HG03378 (cell line): ENCODE measurements around the gene SYT17.

Source experiments
- ATAC-seq: cut with Tn5 transposase; IDR thresholded peaks from one replicate; pipeline ENCODE4 v1.9.1; 2021; ENCODE audit warnings: mild to moderate bottlenecking, moderate library complexity; ENCODE audit not compliant: unreplicated experiment

The SYT17 gene, protein sequence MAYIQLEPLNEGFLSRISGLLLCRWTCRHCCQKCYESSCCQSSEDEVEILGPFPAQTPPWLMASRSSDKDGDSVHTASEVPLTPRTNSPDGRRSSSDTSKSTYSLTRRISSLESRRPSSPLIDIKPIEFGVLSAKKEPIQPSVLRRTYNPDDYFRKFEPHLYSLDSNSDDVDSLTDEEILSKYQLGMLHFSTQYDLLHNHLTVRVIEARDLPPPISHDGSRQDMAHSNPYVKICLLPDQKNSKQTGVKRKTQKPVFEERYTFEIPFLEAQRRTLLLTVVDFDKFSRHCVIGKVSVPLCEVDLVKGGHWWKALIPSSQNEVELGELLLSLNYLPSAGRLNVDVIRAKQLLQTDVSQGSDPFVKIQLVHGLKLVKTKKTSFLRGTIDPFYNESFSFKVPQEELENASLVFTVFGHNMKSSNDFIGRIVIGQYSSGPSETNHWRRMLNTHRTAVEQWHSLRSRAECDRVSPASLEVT

DNA sequence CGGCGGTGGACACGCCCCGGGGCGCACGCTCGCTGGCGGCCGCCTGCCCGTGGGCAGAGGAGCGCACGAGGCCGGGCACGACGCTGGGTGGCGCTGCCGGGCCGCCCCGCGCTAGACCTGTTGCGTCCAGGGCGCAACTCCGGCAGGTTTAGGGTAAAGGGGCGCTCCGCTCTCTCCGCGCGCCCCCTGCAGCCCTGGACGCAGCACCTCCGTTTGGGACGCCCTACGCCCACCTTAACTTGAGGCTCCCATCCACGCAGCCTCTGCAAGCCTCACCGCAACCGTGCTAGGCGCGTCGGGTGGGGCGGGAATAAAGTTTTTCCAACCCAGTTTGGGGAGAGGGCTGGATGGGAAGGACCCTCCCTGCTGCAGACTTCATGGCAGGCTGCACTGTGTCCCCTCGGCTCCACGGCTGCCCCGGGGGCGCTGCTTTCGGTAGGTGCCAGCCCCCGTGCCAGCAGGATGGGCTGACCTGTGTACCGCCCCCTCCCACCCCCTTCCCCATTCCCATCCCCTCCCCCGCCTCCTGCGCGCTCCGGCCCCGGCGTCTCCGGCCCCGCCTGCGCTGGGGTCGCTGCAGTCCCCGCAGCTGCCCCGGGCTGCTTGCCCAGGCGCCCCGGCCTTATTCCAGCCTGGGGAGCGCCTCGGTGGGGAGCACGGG, at the start of gene SYT17:
Gene SYT17, plus strand, starts transcription at position 531 of the 661 bp plus-strand sequence. CDS start 407 bp downstream, outside the sequence.
- no peak for ATAC-seq

DNA sequence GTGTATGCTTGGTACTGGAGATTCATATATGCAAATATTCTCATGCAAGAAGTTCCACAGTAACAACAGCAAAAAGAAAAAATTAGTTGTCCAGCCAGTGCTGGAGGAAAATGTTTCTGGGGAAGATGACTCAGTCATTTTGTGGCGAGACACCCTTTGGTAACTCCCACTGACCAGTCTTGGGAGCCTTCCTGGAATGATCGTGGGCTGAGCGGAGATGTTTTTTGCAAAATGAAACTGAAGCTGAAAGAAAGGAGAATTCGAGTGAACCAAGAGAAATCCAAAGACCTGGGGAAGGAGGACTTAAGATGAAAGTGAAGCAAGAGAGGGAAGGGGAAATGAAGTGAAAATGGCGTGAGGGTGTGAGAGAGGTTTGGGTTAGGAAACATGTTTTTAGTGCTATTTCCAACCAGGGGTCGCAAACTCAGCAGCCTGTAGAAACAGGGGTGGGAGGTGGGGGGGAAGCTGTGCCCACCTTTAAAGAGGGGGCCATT, 49.1 kb upstream of the SYT17 start:
- no peak for ATAC-seq

DNA sequence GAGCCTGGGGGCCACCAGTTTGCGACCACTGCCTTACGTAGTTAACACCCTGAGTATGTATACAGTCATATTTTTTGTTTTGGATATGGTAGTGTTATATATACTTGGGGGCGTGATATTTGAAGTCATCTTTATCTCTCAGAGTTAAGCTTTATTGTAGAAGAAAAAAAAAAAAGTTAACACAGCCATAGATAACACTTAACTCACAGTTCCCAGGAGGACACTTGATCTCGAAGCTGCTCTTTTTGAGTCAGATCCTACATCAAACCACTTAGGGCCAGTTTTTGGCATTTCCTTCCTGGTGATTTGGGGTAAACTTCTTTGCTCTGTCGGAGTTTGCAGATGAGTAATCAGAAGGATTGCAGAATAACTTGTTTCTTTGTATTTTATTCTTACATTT, 48.5 kb upstream of the SYT17 start:
- no peak for ATAC-seq

DNA sequence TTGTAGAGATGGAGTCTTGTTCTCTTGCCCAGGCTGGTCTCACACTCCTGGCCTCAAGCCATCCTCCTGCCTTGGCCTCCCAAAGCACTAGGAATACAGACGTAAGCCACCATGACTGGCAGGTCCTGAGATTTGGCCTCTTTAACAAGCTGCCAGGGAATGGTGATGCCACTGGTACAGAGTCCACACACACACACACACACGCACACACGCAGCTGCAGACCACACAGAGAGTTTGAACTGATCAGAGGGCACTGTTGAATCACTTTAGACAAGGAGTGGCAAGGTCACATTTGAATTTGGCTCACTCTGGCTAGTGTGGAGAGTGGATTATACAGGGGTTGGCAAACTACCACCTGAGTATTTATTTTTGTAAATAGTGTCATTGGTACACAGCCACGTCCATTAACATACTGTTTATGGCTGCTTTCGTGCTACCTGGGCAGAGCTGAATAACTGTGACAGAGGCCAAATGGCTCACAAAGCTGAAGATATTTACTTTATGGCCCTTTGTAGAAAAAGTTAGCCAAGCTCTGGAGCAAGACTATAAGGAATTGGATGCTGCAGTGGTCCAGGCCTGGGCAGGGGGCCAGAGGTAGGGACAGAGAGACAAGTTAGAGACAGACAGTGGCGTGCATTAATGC, 44.4 kb upstream of the SYT17 start:
- no peak for ATAC-seq

DNA sequence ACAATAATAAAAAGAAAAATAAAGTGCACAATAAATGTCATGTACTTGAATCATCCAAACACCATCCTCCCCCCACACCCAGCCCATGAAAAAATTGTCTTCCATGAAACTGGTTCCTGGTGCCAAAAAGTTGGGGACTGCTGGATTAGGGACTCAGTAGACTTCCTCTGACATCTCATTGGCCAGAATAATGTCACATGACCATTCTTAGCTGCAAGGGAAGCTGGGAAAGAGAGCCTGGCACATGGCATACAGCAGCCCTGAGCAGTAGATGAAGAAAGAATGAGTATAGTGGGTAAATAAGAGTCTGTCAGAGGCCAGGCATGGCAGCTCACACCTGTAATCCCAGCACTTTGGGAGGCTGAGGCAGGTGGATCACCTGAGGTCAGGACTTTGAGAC, 41.7 kb upstream of the SYT17 start:
- ATAC-seq: no peak

DNA sequence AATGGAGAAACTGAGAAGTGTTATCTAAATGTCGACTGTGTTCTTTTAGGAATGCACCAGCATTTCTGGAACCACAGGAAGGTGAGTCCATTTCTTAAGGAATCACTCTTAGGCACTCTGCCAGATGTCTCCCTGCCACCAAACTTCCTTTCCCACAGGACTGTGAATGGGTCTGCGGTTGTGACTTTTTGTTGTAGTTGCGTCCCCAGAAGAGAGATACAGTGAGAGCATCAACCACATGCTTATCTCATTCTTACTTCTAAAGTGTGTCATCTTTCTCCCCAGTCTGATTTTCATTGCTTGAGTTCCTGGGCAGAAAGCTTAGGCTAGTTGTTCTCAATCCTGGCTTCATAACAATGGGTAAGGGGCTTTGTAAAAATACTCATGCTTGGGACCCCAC, 40.8 kb upstream of the SYT17 start:
- ATAC-seq: no peak

DNA sequence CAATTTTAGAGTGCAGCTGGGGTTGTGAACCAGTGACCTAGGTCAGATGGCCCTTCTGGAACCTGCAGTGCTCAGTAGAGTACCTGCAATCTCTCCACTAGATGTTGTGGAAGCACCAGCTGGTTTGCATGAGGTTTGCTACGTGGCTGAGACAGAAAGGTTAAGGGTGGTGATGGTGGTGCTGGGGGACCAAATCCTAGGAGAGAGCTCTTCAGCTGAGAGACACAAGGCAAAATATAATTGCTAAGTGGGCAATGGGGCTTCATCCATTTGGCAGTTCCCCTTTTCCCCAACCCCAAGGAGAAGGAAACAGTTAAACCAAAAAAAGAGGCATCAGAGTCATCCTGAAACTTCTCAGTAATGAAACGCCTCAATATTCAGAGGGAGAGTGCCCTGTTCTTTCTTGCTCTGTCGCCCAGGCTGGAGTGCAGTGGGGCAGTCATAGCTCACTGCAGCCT, 40.3 kb upstream of the SYT17 start:
- ATAC-seq: no peak

DNA sequence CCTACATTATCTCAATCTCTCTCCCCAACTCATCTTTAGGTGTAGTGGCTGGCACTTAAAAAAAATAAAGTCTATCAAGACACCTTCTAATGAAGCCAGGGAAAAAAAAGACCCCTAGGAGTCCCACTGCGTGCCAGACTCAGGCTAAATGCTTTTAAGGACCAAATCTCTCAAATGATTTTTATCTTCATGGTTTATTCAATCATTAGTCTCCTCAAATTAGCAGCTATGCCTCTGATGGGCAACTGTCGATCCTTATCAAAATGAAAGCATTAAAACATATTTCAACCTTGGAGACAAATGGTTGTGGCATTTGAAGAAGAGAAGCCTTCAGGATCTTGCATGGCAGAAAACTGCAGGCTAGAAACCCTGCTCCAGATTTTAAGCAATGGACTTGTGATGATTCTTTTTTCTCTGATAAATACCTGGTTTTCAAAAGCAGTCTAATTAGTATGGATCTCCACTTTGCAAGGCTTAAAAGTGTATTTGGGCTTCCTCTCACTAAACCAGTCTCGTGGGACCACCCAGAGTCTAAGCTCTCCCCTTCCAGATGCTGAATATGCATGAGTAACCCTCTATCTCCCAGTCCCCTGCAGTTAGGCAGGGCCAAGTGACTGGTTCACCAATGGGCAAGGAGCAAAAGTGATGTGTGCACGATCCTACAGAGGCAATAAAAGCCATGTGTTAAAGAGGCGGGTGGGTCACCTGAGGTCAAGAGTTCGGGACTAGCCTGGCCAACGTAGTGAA, 39.4 kb upstream of the SYT17 start:
- ATAC-seq: no peak

DNA sequence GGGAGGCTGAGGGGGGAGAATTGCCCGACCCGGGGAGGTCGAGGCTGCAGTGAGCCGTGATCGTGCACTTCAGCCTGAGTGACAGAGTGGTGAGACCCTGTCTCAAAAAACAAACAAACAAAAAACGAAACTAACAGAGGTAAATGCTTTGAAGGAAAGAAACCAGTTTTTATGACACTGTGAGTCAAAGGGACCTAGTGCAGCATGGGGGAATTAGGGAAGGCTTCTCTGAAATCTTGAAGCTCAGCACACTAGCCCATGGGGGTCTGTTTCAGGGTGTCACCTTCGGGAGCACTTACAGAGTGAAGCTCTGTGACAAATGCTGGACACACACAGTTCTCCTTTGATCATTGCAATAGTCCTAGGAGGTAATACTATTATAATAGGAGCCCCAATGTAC, 37.7 kb upstream of the SYT17 start:
- ATAC-seq: no peak

DNA sequence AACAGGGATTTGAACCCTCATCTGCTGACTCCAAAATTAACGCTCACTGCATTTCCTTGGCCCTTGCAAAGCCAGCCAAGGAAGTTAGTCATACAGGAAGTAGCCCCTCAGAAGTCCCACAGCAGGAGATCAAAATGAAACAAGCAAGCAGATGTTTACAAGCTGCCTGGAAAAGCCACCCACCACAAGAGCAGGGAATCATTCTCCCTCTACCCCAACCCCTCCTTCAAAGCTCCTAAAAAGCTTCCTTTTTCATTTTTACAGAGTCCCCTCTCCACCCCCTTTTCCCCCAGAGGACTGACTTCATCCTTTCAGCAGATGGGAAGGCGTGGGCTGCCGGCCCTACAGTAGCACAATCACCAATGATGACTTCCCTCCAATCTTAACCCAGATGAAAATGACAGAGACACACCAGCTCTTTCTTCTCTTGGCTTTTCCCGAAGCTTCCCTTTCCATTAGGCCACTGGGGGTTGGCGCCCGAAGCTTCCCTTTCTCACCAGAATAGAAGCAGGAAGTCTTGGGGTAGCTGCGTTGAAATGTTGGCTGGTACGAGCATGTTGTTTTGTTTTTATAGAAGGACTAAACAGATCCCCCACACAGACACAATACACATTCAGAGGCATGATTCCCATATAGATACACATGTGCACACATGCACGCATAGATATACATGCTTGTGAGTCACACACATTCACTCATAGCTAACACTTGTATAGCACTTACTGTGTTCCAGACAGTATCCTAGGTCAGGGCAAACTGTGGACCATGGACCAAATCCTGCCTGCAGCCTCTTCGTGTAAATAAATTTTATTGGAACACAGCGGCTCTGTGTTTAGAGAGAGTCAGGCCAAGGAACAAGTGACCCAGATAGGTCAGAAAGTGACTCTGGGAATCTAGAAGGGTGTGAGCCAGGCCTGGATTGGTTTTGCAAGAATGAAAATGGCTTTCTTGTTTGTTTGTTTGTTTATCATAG, 36.9 kb upstream of the SYT17 start:
- ATAC-seq: no peak

DNA sequence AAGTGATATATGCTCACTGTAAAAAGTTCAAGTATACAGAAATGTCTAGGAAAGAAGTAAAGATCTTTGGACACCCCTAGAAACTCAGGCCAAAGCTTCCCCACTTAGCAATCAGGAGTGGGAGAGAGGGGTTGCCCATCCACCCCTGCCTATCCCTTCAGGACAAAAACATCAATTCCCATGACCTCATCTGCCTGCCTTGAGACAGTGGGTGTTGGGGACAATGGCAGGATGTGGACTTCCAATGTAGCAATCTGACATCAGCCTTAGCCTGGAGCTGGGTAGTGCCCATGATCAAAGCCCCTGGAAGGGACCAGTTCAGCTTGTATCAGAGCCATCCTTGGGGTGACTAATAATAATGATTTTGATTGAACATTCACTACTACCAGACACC, 36.2 kb upstream of the SYT17 start:
- no peak for ATAC-seq

DNA sequence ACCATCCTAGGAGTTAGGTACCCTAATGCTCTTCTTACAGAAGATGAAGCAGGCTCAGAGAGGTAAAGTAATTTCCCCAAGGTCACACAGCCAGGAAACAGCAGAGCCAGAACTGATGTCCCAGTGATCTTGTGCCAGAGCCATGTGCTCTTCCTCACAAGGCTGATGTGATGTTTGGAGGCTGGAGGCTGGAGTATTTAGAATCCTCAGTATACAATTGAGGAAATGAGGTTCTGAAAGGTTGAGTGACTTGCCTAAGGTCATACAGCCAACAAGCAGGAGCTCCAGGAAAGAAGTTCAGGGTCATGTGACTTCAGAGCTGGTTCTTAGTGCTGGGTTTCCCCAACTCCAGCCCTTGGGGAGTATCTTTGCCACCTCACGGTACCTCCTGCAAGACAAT, 35.8 kb upstream of the SYT17 start:
- no peak for ATAC-seq

DNA sequence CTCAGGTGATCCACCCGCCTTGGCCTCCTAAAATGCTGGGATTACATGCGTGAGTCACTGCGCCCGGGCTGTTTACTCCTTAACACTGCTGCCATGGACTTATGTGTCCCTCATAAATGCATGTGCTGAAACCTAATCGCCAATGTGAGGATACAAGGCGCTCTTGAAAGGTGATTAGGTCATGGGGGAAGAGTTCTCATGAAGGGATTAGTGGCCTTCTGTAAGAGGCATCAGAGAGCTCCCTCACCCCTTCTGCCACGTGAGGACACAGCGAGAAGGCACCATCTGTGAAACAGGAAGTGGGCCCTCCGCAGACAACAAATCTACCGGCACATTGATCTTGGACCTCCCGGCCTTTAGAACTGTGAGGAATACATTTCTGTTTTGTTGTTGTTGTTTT, 35.1 kb upstream of the SYT17 start:
- no peak for ATAC-seq

DNA sequence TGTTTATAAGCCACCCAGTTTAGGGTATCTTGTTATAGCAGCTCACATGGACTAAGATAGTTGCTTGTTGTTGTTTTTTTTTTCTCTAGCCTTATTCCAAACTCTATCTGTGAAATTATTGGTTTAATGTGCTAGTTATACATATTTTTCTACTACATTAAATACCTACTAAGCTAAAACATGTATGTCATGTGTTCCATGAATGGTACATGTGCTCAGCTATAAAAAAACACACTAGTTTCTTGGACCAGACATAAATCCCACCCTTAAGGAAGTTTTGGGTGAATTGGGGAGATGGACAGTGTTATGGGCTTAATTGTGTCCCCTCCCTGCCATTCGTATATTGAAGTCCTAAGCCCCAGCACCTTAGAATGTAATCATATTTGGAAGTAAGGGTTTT, 34.4 kb upstream of the SYT17 start:
- no peak for ATAC-seq

DNA sequence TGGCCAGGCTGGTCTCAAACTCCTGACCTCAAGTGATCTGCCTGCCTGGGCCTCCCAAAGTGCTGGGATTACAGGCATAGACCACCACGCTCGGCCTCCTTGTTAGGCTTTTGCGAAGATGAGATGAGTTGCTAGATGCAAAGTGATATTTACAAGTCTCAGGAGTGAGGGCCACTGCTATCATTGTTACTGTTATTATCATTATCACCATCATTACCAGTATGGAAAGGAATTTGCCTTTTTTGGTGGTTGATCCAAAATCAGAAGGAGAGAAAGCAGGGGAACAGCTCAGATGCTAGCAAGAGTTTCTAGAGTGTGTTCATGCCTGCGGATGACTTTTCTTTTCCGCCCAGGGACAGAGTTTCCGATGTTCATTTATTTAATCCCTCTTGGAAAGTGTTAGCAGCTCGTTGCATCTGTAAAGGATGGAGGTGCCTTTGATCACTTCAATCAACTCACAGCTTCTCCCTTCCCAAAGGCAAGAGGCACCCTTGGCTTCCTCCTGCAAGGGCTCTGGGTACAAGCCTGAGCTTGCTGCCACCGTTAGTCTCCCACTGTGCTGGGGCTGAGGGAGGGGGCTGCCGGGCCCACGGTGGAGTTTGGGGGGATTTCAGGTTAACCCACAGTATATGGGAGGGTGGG, 32.7 kb upstream of the SYT17 start:
- no peak for ATAC-seq

DNA sequence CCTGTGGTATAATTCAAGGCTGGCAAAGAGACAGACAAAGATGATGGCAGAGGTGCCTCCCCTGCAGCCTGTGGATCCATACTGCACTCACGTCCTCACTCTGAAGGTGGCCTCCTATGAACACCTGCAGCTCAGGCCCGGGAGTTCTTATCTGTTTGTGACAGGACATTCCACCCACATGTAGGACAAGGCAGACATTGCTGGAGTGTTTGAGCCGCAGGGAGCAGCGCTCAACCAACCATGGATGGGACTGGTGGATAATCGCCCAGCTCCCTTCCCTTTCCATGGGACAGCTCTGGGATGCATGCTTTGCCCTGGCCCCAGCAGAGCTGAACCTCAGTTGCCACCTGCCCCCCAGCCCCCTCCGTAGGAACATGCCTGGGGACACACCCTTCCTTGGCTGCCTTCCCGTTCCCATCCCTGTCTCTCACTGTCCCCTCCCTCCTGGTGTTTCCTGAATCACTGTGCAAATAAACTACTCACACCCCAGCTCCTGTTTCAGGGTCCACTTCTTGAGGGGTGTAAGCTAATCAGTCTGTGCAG, 32.1 kb upstream of the SYT17 start:
- no peak for ATAC-seq

DNA sequence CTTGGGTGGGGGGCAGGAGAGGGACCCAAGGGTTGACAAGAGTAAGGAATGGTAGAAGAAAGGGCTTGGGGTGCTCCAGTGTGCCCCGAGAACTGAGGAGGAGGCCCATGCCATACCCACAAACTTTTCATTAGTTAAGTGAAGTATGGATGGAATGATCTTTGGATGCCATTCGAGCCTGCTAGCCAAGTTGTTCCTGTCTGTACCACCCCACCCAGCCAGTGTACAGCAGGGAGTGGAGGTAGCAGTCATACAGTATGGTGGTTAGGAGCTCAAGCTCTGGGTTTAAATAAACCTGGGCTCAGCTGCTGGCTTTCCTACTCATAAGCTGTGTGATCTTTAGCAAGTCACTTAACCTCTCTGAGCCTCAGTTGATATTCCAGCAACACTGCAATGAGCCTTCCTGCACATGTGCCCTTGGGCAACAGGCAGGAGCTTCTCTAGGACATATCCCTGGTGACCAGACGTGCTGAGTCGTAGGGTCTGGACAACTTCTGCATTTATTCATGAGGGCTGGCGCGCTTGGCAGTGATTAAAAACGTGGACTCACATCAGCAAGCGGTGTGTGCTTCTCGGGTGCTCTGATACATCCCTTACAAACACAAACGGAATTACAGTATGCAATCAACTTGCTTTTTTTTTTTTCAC, 31.4 kb upstream of the SYT17 start:
- ATAC-seq: no peak
